Activated T-helper 2 cell treated with anti-CD3 and anti-CD28 coated beads, Interferon-gamma antibody, Interleukin-2, Interleukin-4, amounts not matched to agents 10 μg/mL and 5 μg/mL and 100 μg/mL, durations not matched to agents 14 hours and 24 hours and 36 hours (primary cell): ENCODE results near the gene VPS13D. TPM values are rescaled to one million over a fixed set of nuclear protein-coding genes. Genes with fewer than 3 reads are reported as not detected.
A peak's percentile ranks its signal among the peaks of the same experiment; 100 is the strongest.

Experiments used
- DNase-seq: peaks from one replicate; pipeline ENCODE4 v3.0.0; 2021; ENCODE audit warnings: low spot score
- H3K27ac Mint-ChIP-seq: one replicate; pipeline ENCODE4 v1.8.0; 2021; ENCODE audit warnings: mixed read lengths
- H3K27me3 Mint-ChIP-seq: one replicate; pipeline ENCODE4 v1.8.0; 2021; ENCODE audit warnings: low read depth, mixed read lengths
- H3K36me3 Mint-ChIP-seq: one replicate; pipeline ENCODE4 v1.8.0; 2021; ENCODE audit warnings: low read depth, mixed read lengths
- H3K4me1 Mint-ChIP-seq: one replicate; pipeline ENCODE4 v1.8.0; 2021; ENCODE audit warnings: low read depth, mixed read lengths
- H3K4me3 Mint-ChIP-seq: one replicate; pipeline ENCODE4 v1.8.0; 2021; ENCODE audit warnings: low read depth, mild to moderate bottlenecking, moderate library complexity, mixed read lengths
- H3K9me3 Mint-ChIP-seq: one replicate; pipeline ENCODE4 v1.8.0; 2021; ENCODE audit warnings: mixed read lengths
- intact Hi-C: fragments of 100-400 bp; cut with micrococcal nuclease; formaldehyde crosslinking; loops from one replicate; pipeline ENCODE4 v1.15.1; 2023
- total RNA-seq: library from RNA; stranded (reverse); gene quantifications from 2 replicates; pipeline ENCODE4 v1.2.3, GENCODE V29; 2022

VPS13D gene
- total RNA-seq, 1 donor from 2014 or later, result 28.6 TPM

GRCh38 chr1:12433323-12434053 is 203.7 kb downstream of the VPS13D start:
- H3K27me3 Mint-ChIP-seq, result no peaks in the 10 kb centered on the region
- peak overlapping the region; percentile 56 for H3K27ac Mint-ChIP-seq
- H3K4me3 Mint-ChIP-seq, result no peak overlapping the region
- DNase-seq, result no peak
- peaks cover 13% of the 10 kb centered on the region for H3K9me3 Mint-ChIP-seq
- intact Hi-C loops, result loop anchor here (1.0 to 10.0 kb wide), 10 partner anchors 16 to 369 kb away; partner anchors contain the start of gene TNFRSF8
- H3K36me3 Mint-ChIP-seq, result peaks cover 33% of the 10 kb centered on the region
- H3K4me1 Mint-ChIP-seq, result peaks cover 54% of the 10 kb centered on the region

- Mint-ChIP-seq H3K4me3 (no peak overlapping the region), H3K36me3 (peaks cover 37% of the 10 kb centered on the region)
- intact Hi-C loops, result loop anchor here (1.0 to 10.0 kb wide), 10 partner anchors 15 to 369 kb away; partner anchors contain the start of gene TNFRSF8
Observed at GRCh38 chr1:12434174-12434573, 204.3 kb downstream of the VPS13D start.

GRCh38 chr1:12434686-12435085 is 204.9 kb downstream of the VPS13D start:
- Mint-ChIP-seq H3K9me3 (peaks cover 14% of the 10 kb centered on the region), H3K27ac (peak overlapping the region; percentile 56), H3K4me1 (peaks cover 66% of the 10 kb centered on the region), H3K36me3 (peaks cover 42% of the 10 kb centered on the region), H3K27me3 (no peaks in the 10 kb centered on the region), H3K4me3 (no peak overlapping the region)
- intact Hi-C loops, result loop anchor here (1.0 to 10.0 kb wide), 11 partner anchors 15 to 370 kb away; partner anchors contain the start of gene TNFRSF8
- no peak for DNase-seq

More at GRCh38 chr1:12434174-12434573, 204.3 kb downstream of the VPS13D start:
- H3K27me3 Mint-ChIP-seq, result no peaks in the 10 kb centered on the region
- peaks cover 14% of the 10 kb centered on the region for H3K9me3 Mint-ChIP-seq
- H3K4me1 Mint-ChIP-seq, result peaks cover 61% of the 10 kb centered on the region
- peak; percentile 57 for DNase-seq
- H3K27ac Mint-ChIP-seq, result peak overlapping the region; percentile 56

GRCh38 chr1:12435639-12436344 is 206.0 kb downstream of the VPS13D start:
- H3K36me3 Mint-ChIP-seq, result peaks cover 49% of the 10 kb centered on the region
- peak; percentile 52 for DNase-seq
- H3K9me3 Mint-ChIP-seq, result peaks cover 14% of the 10 kb centered on the region
- H3K27me3 Mint-ChIP-seq, result no peaks in the 10 kb centered on the region
- H3K4me3 Mint-ChIP-seq, result peak overlapping the region; percentile 56
- intact Hi-C loops, result loop anchor here (1.0 to 10.0 kb wide), 3 partner anchors 83 to 371 kb away; partner anchors contain the start of gene TNFRSF8
- H3K27ac Mint-ChIP-seq, result peak overlapping the region; percentile 84
- H3K4me1 Mint-ChIP-seq, result peaks cover 74% of the 10 kb centered on the region

GRCh38 chr1:12436345-12436658 is 206.5 kb downstream of the VPS13D start:
- no peak for DNase-seq
- Mint-ChIP-seq H3K27ac (peak overlapping the region; percentile 84), H3K27me3 (no peaks in the 10 kb centered on the region), H3K4me1 (peaks cover 76% of the 10 kb centered on the region), H3K36me3 (peaks cover 49% of the 10 kb centered on the region), H3K9me3 (peaks cover 14% of the 10 kb centered on the region), H3K4me3 (peak overlapping the region; percentile 56)
- intact Hi-C loops, result loop anchor here (10.0 kb wide), 1 partner anchor 372 kb away; the partner anchor contains the start of gene TNFRSF8

GRCh38 chr1:12436817-12437599 is 207.2 kb downstream of the VPS13D start:
- peaks cover 49% of the 10 kb centered on the region for H3K36me3 Mint-ChIP-seq
- no peak overlapping the region for H3K4me3 Mint-ChIP-seq
- H3K27ac Mint-ChIP-seq, result peak overlapping the region; percentile 24
- H3K27me3 Mint-ChIP-seq, result no peaks in the 10 kb centered on the region
- H3K4me1 Mint-ChIP-seq, result peaks cover 81% of the 10 kb centered on the region
- peaks cover 14% of the 10 kb centered on the region for H3K9me3 Mint-ChIP-seq
- intact Hi-C loops, result loop anchor here (10.0 kb wide), 1 partner anchor 372 kb away; the partner anchor contains the start of gene TNFRSF8
- no peak for DNase-seq

GRCh38 chr1:12437629-12438028 is 207.8 kb downstream of the VPS13D start:
- no peaks in the 10 kb centered on the region for H3K27me3 Mint-ChIP-seq
- peaks cover 84% of the 10 kb centered on the region for H3K4me1 Mint-ChIP-seq
- H3K27ac Mint-ChIP-seq, result no peak overlapping the region
- intact Hi-C loops, result loop anchor here (10.0 kb wide), 1 partner anchor 373 kb away; the partner anchor contains the start of gene TNFRSF8
- peaks cover 49% of the 10 kb centered on the region for H3K36me3 Mint-ChIP-seq
- no peak overlapping the region for H3K4me3 Mint-ChIP-seq
- no peak for DNase-seq
- peaks cover 14% of the 10 kb centered on the region for H3K9me3 Mint-ChIP-seq

- Mint-ChIP-seq H3K27ac (peak overlapping the region; percentile 76), H3K4me3 (no peak overlapping the region), H3K36me3 (peaks cover 53% of the 10 kb centered on the region), H3K27me3 (no peaks in the 10 kb centered on the region), H3K9me3 (peaks cover 15% of the 10 kb centered on the region), H3K4me1 (peaks cover 83% of the 10 kb centered on the region)
- DNase-seq, result peak; percentile 48
- intact Hi-C loops, result loop anchor here (10.0 kb wide), 1 partner anchor 374 kb away; the partner anchor contains the start of gene TNFRSF8
Observed at GRCh38 chr1:12438349-12438924, 208.6 kb downstream of the VPS13D start.

- H3K36me3 Mint-ChIP-seq, result peaks cover 57% of the 10 kb centered on the region
- peaks cover 17% of the 10 kb centered on the region for H3K9me3 Mint-ChIP-seq
- no peaks in the 10 kb centered on the region for H3K27me3 Mint-ChIP-seq
- H3K4me1 Mint-ChIP-seq, result peaks cover 79% of the 10 kb centered on the region
- intact Hi-C loops, result loop anchor here (10.0 kb wide), 1 partner anchor 374 kb away; the partner anchor contains the start of gene TNFRSF8
- peak overlapping the region; percentile 13 for H3K4me3 Mint-ChIP-seq
- H3K27ac Mint-ChIP-seq, result peak overlapping the region; percentile 76
- no peak for DNase-seq
Observed at GRCh38 chr1:12439073-12439472, 209.2 kb downstream of the VPS13D start.

- H3K27ac Mint-ChIP-seq, result no peak overlapping the region
- peaks cover 17% of the 10 kb centered on the region for H3K9me3 Mint-ChIP-seq
- H3K36me3 Mint-ChIP-seq, result peaks cover 74% of the 10 kb centered on the region
- peaks cover 65% of the 10 kb centered on the region for H3K4me1 Mint-ChIP-seq
- intact Hi-C loops, result no loop called here
- peaks cover 2% of the 10 kb centered on the region for H3K27me3 Mint-ChIP-seq
- H3K4me3 Mint-ChIP-seq, result no peak overlapping the region
- no peak for DNase-seq
Observed at GRCh38 chr1:12441414-12442105, 211.7 kb downstream of the VPS13D start.

GRCh38 chr1:12442217-12442616 is 212.4 kb downstream of the VPS13D start:
- Mint-ChIP-seq H3K4me3 (no peak overlapping the region), H3K27ac (peak overlapping the region; percentile 20), H3K36me3 (peaks cover 73% of the 10 kb centered on the region), H3K4me1 (peaks cover 62% of the 10 kb centered on the region), H3K9me3 (peaks cover 15% of the 10 kb centered on the region), H3K27me3 (peaks cover 2% of the 10 kb centered on the region)
- intact Hi-C loops, result no loop called here
- DNase-seq, result no peak
